ENCODE measurements around the gene IL23R. TPM values are rescaled to one million over a fixed set of nuclear protein-coding genes. Genes with fewer than 3 reads are reported as not detected.

The IL23R gene
- total RNA-seq, 3 donors from 2014 or later = not detected

- H3K9me3 ChIP-seq = no peaks in the 10 kb centered on the region
- intact Hi-C loops (cut with DNase I; ENCODE audit: low total_unique reads) = no loop called here
- TF ChIP-seq POLR2AphosphoS5 (IDR thresholded peaks at IDR 0.05) = no peak
These were observed 128.8 kb downstream of the IL23R start for GRCh38 chr1:67294836-67295617.

GRCh38 chr1:67298762-67299161 is 132.5 kb downstream of the IL23R start:
- intact Hi-C loops (cut with DNase I; ENCODE audit: low total_unique reads) = no loop called here
- DNase-seq (ENCODE audit: low spot score in 2 of 2) = no peak
- Histone ChIP-seq H3K4me3 (no peak overlapping the region), H3K36me3 (no peaks in the 10 kb centered on the region), H3K27ac (no peak overlapping the region), H3K27me3 (no peaks in the 10 kb centered on the region), H3K4me1 (no peaks in the 10 kb centered on the region), H3K9me3 (no peaks in the 10 kb centered on the region)
- TF ChIP-seq POLR2AphosphoS5 (IDR thresholded peaks at IDR 0.05) (no peak), CTCF (IDR thresholded peaks at IDR 0.05) (no peak), POLR2A (IDR thresholded peaks at IDR 0.05) (no peak)

More at GRCh38 chr1:67294836-67295617, 128.8 kb downstream of the IL23R start:
- Histone ChIP-seq H3K27me3 (no peaks in the 10 kb centered on the region), H3K4me1 (no peaks in the 10 kb centered on the region), H3K4me3 (no peak overlapping the region), H3K27ac (no peak overlapping the region), H3K36me3 (no peaks in the 10 kb centered on the region)
- no peak for DNase-seq (ENCODE audit: low spot score in 2 of 2)

- intact Hi-C loops (cut with DNase I; ENCODE audit: low total_unique reads) = no loop called here
- Histone ChIP-seq H3K36me3 (no peaks in the 10 kb centered on the region), H3K4me3 (no peak overlapping the region), H3K27me3 (no peaks in the 10 kb centered on the region), H3K9me3 (no peaks in the 10 kb centered on the region), H3K27ac (no peak overlapping the region), H3K4me1 (no peaks in the 10 kb centered on the region)
- TF ChIP-seq CTCF (IDR thresholded peaks at IDR 0.05) = no peak
- no peak for TF ChIP-seq POLR2A (IDR thresholded peaks at IDR 0.05)
- no peak for TF ChIP-seq POLR2AphosphoS5 (IDR thresholded peaks at IDR 0.05)
- no peak for DNase-seq (ENCODE audit: low spot score in 2 of 2)
These were observed 133.0 kb downstream of the IL23R start for GRCh38 chr1:67299296-67299695.

- Histone ChIP-seq H3K9me3 (no peaks in the 10 kb centered on the region), H3K27ac (no peak overlapping the region), H3K4me3 (no peak overlapping the region), H3K4me1 (no peaks in the 10 kb centered on the region), H3K36me3 (no peaks in the 10 kb centered on the region), H3K27me3 (no peaks in the 10 kb centered on the region)
- intact Hi-C loops (cut with DNase I; ENCODE audit: low total_unique reads) = no loop called here
- no peak for TF ChIP-seq POLR2A (IDR thresholded peaks at IDR 0.05)
- no peak for TF ChIP-seq CTCF (IDR thresholded peaks at IDR 0.05)
- no peak for TF ChIP-seq POLR2AphosphoS5 (IDR thresholded peaks at IDR 0.05)
- no peak for DNase-seq (ENCODE audit: low spot score in 2 of 2)
These were observed 134.3 kb downstream of the IL23R start for GRCh38 chr1:67300561-67300960.

- Histone ChIP-seq H3K4me3 (no peak overlapping the region), H3K4me1 (no peaks in the 10 kb centered on the region), H3K27ac (no peak overlapping the region), H3K27me3 (peaks cover 0 to 17% of the 10 kb centered on the region in 2 donors), H3K9me3 (no peaks in the 10 kb centered on the region), H3K36me3 (no peaks in the 10 kb centered on the region)
- DNase-seq (ENCODE audit: low spot score in 2 of 2) = no peak
- intact Hi-C loops (cut with DNase I; ENCODE audit: low total_unique reads) = no loop called here
- TF ChIP-seq POLR2A (IDR thresholded peaks at IDR 0.05) = no peak
- TF ChIP-seq POLR2AphosphoS5 (IDR thresholded peaks at IDR 0.05) = no peak
- TF ChIP-seq CTCF (IDR thresholded peaks at IDR 0.05) = no peak
These were observed 137.8 kb downstream of the IL23R start for GRCh38 chr1:67304023-67304422.

Data from breast epithelium (tissue), 4 donors.